Hippocampal formation (tissue), 2 donors: ENCODE measurements around the gene PYDC2.

Experiments
- DNase-seq, 2 donors: peaks; one replicate each; lab custom pipeline; 2025; lab: John Stamatoyannopoulos, UW

Gene PYDC2

GRCh38 chr3:191461113-191461595 lies at the start of gene PYDC2:
Gene PYDC2, plus strand, starts transcription at chr3:191461163. Its CDS starts 0 bp downstream, at chr3:191461163.
- no peak for DNase-seq

DNA sequence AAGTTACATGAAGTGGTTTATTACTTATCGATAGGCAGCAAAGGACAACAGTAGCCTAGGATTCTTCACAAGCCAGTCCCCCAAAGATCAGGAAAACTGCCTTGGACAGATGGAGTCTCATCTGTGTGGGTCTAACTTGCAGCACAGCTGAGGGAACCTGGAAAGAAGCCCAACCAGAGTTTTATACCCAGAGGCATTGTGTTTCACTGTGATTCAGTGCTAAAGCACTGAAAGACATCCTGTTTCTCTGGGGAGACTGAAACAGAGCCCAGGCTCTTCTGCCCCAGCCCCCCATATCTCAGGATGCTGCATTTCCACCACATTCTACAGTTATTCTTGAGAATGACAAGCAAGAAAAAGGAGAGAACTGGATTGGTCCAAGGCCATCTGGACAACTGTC lies 48.2 kb upstream of the PYDC2 start:
- DNase-seq, result no peak

DNA sequence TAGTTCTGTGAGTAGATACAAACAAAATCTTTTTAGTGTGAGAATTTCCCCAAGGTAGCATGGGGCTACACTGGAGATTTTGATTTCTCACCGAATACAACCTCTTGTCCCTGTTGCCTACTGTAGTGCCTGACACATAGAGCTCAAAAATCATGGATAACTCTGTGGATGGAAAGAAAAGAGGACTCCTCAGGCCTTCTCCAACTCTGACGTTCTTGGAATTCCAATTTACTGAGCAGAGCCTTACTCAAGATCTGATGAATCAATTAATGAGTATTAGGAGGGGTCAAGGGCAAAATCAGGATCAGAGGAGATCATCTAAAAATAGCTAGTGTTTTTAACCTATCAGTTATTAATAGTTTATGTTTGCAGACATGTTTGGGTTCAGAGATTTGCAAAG lies 46.7 kb upstream of the PYDC2 start:
- no peak for DNase-seq

DNA sequence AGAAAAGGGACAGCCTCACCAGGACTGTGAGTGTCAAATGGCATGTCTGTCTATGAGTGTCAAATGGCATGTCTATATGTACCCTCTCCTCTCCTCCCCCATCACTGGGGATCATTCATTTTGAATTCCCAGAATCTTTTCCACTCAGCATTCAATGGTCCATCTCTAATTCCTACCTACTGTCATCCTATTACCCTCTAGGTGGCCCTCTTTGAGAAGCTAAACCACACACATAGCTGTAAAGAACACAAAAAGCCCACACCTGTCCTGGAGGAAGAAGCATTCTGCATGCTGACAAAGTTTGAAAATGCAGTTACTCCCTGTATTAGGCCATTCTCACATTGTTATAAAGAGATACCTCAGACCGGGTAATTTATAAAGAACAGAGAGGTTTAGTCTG lies 46.2 kb upstream of the PYDC2 start:
- DNase-seq, result no peak

- DNase-seq, result no peak
Observed at GRCh38 chr3:191415566-191415965, 45.4 kb upstream of the PYDC2 start.

DNA sequence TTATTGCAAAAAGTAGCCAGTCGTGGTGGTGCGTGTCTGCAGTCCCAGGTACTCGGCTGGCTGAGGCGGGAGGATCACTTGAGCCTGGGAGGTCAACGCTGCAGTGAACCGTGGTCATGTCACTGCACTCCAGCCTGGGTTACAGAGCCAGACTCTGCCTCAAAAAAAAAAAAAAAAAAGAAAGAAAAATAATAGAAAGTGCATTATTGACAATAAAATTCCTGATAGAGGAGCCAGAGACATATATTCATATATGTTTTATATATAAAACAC lies 43.6 kb upstream of the PYDC2 start:
- DNase-seq, result no peak

GRCh38 chr3:191420771-191421170 lies 40.2 kb upstream of the PYDC2 start:
- DNase-seq, result no peak

GRCh38 chr3:191424881-191425280 lies 36.1 kb upstream of the PYDC2 start:
- DNase-seq, result no peak

- DNase-seq, result no peak
Observed at GRCh38 chr3:191425322-191425734, 35.6 kb upstream of the PYDC2 start.

DNA sequence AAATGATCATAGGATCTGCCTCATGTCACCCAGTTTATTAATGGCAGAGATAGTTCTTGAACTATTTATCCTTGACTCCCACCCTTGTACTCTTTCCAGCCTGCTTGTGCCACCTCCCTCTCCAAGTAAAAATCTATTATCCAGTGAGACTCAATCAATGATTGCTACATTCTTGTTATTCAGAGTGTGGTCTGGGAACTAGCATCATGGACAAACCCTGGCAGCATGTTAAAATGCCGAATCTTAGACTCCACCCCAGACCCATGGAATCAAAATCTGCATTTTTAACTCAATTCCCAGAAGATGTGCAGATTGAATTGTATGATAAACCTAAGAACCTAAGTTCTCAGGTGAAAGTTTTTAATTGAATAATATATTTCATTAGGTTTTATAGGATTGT lies 34.7 kb upstream of the PYDC2 start:
- DNase-seq, result no peak

GRCh38 chr3:191428177-191428576 lies 32.8 kb upstream of the PYDC2 start:
- no peak for DNase-seq

DNA sequence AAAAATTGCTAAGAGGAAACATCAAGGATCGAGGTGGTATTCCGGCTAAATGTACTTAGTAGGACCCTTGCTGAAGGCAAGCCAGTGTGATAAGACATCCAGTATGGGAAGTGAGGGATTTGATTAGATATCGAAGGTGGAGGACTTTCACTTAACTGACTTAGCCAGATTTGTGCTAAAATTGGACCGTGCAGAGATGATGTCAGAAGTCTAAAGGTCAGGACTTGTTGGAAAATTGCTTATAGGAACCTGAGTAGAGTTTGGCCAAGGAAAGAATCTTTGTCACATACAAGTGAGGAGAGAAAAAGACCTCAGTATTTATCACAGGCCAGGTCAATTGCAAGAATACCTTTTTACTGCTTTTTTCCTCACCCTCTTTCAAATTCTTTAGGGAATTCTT lies 30.9 kb upstream of the PYDC2 start:
- no peak for DNase-seq

DNA sequence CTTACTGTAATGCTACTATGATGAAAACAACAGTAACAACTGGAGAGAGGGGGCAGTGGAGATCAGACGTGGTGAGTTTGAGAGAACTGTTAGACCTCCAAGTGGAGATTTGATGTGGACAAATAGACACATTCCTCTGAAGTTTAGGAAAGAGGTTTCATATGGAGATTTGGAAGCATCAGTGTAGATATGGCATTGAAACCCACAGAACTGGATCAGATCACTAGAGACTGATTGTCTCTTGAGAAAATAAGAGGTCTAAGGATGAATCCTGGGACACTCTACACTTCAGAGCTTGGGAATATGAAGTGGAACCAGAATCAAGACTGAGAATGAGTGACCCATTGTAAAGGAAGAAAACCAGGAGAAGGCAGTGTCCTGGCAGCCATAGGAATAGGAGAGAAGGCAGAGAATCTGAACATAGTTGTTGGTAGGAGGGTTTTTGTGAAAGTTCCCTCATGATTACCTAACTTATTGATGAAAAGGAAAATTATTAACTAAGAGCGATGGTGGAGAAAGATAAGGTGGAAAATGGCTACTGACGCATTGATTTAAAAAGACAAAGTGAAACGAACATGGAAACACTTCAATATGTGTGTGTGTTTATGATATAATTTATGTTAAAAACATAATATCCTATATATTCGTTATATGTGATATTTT lies 29.7 kb upstream of the PYDC2 start:
- no peak for DNase-seq

- no peak for DNase-seq
Observed at GRCh38 chr3:191432162-191432561, 28.8 kb upstream of the PYDC2 start.

DNA sequence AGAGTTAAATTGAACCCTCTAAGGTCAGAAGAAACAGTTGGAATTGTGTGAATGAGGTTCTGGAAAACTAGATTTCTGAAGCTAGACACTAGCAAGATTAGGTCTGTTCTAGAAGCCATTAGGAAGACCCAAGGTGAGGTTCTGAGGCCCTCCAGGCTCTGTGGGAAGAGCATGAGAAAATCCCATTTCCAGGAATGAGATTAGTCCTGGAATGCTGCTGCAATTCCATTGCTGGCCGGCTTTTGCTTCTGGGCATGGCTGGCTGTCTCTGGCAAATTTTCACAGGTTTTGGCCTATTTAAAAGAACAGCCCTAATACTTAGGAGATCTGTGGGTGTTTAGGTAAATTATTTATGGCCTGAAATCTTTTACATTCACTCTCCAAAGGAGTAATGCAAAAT lies 26.9 kb upstream of the PYDC2 start:
- DNase-seq, result no peak

GRCh38 chr3:191435981-191436380 lies 25.0 kb upstream of the PYDC2 start:
- DNase-seq, result no peak

GRCh38 chr3:191438150-191438814 lies 22.7 kb upstream of the PYDC2 start:
- DNase-seq, result no peak

DNA sequence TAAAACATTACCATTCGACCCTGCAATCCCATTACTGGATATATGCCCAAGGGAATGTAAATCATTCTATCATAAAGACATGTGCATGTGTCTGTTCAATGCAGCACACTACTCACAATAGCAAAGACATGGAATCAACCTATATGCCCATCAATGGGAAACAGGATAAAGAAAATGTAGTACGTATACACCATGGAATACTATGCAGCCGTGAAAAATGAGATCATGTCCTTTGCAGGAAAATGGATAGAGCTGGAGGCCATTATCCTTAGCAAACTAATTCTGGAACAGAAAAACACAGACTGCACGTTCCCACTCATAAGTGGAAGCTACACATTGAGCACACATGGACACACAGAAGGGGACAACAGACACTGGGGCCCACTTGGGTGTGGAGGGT lies 20.4 kb upstream of the PYDC2 start:
- DNase-seq, result no peak

GRCh38 chr3:191441687-191442086 lies 19.3 kb upstream of the PYDC2 start:
- no peak for DNase-seq

DNA sequence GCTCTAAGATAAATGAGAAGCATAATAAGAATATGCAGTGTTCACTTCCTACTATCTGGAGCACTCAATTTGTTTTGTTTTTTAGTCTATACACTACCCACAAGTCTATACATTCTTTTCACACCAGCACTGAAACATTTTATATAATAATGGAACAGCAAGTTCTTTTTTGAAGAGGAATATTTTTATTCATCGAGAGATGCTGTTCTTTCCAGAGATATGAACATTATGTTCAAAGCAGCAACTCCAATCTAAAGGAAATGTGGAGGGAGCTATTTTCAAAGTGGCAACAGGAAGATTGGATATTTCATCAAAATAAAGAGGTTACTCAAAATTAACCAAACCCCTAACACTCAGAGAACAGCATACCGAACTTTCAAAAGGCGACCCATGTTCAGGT lies 16.4 kb upstream of the PYDC2 start:
- DNase-seq, result no peak

DNA sequence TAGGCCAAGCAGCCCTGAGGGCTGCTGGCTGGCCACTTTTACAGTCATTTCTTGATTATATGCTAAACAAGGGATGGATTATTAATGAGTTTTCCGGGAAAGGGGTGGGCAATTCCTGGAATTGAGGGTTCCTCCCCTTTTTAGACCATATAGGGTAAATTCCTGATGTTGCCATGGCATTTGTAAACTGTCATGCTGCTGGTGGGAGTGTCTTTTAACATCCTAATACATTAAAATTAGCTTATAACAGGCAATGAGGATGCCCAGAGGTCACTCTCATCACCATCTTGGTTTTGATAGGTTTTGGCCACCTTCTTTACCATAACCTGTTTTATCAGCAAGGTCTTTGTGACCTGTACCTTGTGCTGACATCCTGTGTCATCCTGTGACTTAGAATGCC lies 11.7 kb upstream of the PYDC2 start:
- DNase-seq, result no peak

DNA sequence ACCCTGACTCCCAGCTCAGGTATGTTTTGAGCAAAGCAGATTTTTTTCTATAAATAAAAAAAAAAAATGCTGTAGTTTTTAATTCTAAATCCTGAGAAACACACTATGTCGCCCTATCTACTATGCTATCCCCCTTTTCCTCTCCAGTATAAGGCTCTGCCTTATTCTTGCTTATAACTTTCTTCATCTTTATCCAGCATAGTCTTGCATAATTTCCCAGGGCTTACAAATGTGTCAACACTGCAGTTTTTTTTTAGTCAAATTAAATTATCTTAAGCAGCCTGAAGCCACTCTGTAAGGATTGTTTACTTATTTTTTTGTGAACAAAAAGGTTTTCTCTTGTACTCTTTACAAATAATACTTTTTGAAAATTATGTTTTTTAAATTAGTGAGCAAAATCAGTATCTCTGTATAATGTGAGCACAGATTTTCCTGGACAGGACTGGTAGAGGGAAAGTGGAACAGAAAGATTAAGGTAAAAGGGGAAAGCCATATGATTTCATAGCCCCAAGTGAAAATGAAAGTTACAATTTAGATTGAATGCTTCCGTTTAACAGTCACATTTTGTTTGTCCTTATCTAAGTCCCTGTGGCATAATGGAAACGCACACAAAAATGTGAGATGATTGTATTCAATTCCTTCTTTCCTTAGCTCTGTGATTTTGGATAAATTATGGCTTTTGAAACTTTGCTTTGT lies 5.6 kb upstream of the PYDC2 start:
- no peak for DNase-seq

DNA sequence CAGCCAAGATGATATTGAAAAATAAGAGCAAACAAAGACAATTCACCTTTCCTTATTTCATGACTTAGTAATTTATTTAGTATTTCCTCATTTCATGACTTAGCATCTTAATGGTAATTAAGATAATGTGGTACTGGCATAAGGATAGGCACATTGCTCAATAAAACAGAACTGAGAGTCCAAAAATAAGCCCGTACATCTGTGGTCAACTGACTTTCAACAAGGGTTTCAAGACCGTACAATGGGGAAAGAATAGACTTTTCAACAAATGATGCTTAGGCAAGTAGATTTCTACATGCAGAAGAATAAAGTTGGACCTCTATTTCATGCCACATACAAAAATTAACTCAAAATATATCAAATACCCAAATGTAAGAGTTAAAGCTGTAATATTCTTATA lies 603 bp upstream of the PYDC2 start:
- no peak for DNase-seq
